Hepatocyte (in vitro differentiated cells): ENCODE measurements around the gene SH3RF3.

ENCODE experiments used
- EZH2 ChIP-seq: fragments of 200-600 bp; sonication (generic); IDR thresholded peaks from 2 replicates; pipeline ENCODE4 v1.6.1; 2016; ENCODE audit warnings: antibody characterized with exemption, mild to moderate bottlenecking, borderline replicate concordance
- EZH2phosphoT487 ChIP-seq: fragments of 200-600 bp; sonication (generic); IDR thresholded peaks from one replicate; pipeline ENCODE4 v1.6.1; 2018; ENCODE audit warnings: antibody characterized with exemption, mild to moderate bottlenecking, low read depth, moderate library complexity; ENCODE audit not compliant: unreplicated experiment, severe bottlenecking
- TF ChIP-seq, protein P1 (sequence below): fragments of 200-600 bp; sonication (generic); IDR thresholded peaks from 2 replicates; pipeline ENCODE4 v1.5.1; 2016; ENCODE audit warnings: antibody characterized with exemption, mild to moderate bottlenecking; ENCODE audit not compliant: poor library complexity

DNA sequence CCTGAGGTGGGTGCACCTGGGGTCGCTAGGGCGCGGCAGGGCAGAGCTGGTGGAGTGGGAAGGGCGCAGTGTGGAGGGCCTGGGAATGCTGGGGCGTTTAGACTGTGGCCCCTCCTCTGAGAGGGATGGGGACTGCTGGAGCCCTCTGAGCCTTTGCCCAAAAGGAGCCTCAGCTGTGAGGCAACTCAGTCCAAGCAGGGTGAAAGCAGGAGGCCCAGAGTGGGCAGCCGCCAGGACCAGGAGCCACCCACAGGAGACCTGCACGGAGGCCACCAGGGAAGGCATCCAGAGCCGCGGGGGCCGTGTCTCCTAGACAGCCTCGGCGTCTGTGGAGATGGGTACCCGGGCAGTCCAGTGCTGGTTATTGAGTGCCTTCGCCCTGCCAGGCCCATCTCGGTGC, 369.9 kb downstream of the SH3RF3 start:
- TF ChIP-seq EZH2 (no peak), EZH2phosphoT487 (no peak)
- TF ChIP-seq, protein P1, sequence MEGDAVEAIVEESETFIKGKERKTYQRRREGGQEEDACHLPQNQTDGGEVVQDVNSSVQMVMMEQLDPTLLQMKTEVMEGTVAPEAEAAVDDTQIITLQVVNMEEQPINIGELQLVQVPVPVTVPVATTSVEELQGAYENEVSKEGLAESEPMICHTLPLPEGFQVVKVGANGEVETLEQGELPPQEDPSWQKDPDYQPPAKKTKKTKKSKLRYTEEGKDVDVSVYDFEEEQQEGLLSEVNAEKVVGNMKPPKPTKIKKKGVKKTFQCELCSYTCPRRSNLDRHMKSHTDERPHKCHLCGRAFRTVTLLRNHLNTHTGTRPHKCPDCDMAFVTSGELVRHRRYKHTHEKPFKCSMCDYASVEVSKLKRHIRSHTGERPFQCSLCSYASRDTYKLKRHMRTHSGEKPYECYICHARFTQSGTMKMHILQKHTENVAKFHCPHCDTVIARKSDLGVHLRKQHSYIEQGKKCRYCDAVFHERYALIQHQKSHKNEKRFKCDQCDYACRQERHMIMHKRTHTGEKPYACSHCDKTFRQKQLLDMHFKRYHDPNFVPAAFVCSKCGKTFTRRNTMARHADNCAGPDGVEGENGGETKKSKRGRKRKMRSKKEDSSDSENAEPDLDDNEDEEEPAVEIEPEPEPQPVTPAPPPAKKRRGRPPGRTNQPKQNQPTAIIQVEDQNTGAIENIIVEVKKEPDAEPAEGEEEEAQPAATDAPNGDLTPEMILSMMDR, result no peak
